GM18907 (cell line): ENCODE results near the gene DUSP22.
"Not testable (repeated sequence)": the region's sequence is repeated elsewhere in the genome, so short reads cannot be mapped to it uniquely, and the experiment has no call there.

ENCODE experiments used
- ATAC-seq: cut with Tn5 transposase; IDR thresholded peaks from one replicate; pipeline ENCODE4 v1.9.1; 2021; ENCODE audit warnings: mild to moderate bottlenecking, moderate library complexity; ENCODE audit not compliant: unreplicated experiment

The DUSP22 gene

GRCh38 chr6:376827-377640 lies 84.7 kb downstream of the DUSP22 start:
- ATAC-seq, result no peak

- ATAC-seq, result not testable (repeated sequence)
Observed at GRCh38 chr6:377641-378020, 85.3 kb downstream of the DUSP22 start.

GRCh38 chr6:378090-378957 lies 86.0 kb downstream of the DUSP22 start:
- no peak for ATAC-seq

- peak; percentile 25 for ATAC-seq
Observed at GRCh38 chr6:378958-379409, 86.7 kb downstream of the DUSP22 start.

GRCh38 chr6:379410-380181 lies 87.3 kb downstream of the DUSP22 start:
- peak; percentile 59 for ATAC-seq

- ATAC-seq, result no peak
Observed at GRCh38 chr6:380234-381218, 88.2 kb downstream of the DUSP22 start.

DNA sequence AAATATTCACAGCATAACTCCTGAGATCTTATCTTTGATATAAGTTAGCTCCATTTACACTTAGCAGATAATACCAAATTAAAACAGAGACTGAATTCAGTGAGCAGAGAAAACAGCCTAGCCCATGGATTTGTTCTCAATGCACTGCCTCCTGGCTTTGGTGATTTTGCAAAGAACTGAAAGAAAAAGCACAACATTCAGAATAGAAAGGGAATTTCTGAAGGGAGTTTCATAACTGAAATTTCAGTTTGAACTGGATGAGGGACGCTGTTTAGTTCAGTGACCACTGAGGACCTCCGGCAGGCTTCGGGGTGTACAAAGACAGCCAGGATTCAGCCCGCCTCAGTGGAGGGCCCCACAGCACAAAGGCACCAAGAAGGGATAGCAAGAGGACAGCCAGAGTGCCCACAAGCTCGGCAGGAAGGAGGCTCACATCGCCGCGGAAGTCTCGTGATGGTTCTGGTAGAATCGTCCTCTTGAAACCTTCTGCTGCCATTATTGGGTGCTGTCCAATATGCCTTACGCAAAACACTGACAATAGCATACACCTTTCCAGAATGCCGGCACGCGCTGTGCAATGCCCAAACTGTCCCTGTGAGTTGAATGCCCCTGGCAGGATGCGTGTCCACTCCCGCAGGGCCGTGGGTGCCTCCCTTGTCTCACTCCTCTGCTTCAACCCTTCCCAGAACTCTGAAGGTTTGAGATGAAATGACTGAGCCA lies 89.6 kb downstream of the DUSP22 start:
- ATAC-seq, result no peak

GRCh38 chr6:382883-383810 lies 90.9 kb downstream of the DUSP22 start:
- no peak for ATAC-seq

- no peak for ATAC-seq
Observed at GRCh38 chr6:383856-384255, 91.6 kb downstream of the DUSP22 start.

GRCh38 chr6:384898-385297 lies 92.6 kb downstream of the DUSP22 start:
- no peak for ATAC-seq

- no peak for ATAC-seq
Observed at GRCh38 chr6:385614-386013, 93.3 kb downstream of the DUSP22 start.

DNA sequence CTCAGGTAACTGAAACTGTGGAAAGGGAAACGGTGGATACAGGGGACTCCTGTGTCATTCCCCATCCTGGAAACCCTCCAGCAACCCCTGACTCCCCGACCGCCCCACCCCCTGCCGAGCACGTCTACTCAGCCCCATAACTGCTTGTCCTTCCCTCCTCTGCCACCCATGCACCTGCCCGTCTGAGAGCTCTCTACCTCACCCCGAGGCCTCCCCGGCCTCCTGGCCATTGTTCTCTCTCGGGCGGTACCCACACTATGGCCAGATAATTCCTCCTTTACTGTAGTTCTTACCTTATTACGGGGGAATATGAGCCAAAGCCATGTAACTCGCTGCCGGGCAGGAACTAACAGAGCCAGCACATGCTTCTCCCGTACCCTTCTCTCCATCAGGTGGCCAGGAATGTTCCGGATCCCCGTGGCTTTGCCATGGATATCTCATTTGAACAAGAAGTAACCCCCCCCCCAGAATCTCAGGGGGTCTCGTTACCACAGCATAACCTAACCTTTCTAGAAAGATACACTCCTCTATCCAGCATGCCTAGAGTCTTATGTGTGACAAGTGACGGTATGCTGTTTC lies 94.5 kb downstream of the DUSP22 start:
- no peak for ATAC-seq

GRCh38 chr6:387293-387741 lies 95.0 kb downstream of the DUSP22 start:
- ATAC-seq, result no peak

GRCh38 chr6:388202-388903 lies 96.1 kb downstream of the DUSP22 start:
- no peak for ATAC-seq

GRCh38 chr6:389143-389542 lies 96.9 kb downstream of the DUSP22 start:
- ATAC-seq, result no peak

DNA sequence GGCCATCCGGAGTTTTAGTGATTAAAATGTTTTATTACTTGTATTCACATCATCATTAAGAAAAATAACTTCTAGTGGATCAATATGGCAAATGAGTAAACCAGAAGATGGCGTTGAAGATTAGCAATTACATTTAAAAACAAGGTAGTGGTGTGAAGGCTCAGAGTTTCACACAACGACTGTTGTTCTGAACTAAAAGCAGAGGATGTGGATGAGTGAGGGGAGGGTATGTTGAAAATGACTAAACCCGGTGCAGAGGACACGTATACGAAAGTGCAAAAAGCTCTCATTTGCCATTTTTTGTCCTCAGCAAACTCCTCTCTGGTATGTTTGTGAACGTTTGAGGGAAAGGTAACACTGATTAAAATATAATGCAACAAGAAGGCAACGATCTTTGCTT lies 97.3 kb downstream of the DUSP22 start:
- peak; percentile 45 for ATAC-seq

- peak; percentile 22 for ATAC-seq
Observed at GRCh38 chr6:390914-391558, 98.7 kb downstream of the DUSP22 start.
